CD14-positive monocyte (primary cell): ENCODE measurements around the gene CELF4. TPM values are rescaled to one million over a fixed set of nuclear protein-coding genes. Genes with fewer than 3 reads are reported as not detected.

ENCODE experiments used
- DNase-seq, 3 donors: peaks; one replicate each; pipeline ENCODE4 v3.0.0-alpha.2; 2011 to 2022
- H2AFZ ChIP-seq: 2 replicates; pipeline ENCODE4 v1.6.0; 2012; ENCODE audit warnings: mild to moderate bottlenecking, low read depth, low read length, inconsistent platforms; ENCODE audit not compliant: insufficient read depth, poor library complexity, severe bottlenecking
- H3K27ac ChIP-seq, 2 donors: 1 replicate in 1 of 2; 2 replicates in 1 of 2; pipeline ENCODE4 v1.5.1; 2012 to 2013; ENCODE audit warnings: low read length in 2 of 2, control low read depth in 1 of 2, inconsistent platforms in 1 of 2, low read depth in 1 of 2, mild to moderate bottlenecking in 1 of 2
- H3K27me3 ChIP-seq, 2 donors: one replicate each; pipeline versions ENCODE4 v1.6.0 to v1.6.1; 2011 to 2013; ENCODE audit warnings: low read length in 2 of 2; ENCODE audit not compliant: control insufficient read depth in 2 of 2, insufficient read depth in 2 of 2
- H3K36me3 ChIP-seq, 2 donors: replicated peaks in 1 of 2; 1 replicate in 1 of 2; 2 replicates in 1 of 2; pipeline versions ENCODE4 v1.5.1 to v1.6.1; 2012 to 2013; ENCODE audit warnings: low read length in 2 of 2, control low read depth in 1 of 2, inconsistent platforms in 1 of 2, mild to moderate bottlenecking in 1 of 2; ENCODE audit not compliant: insufficient read depth in 2 of 2, control insufficient read depth in 1 of 2
- H3K4me1 ChIP-seq, 2 donors: 1 replicate in 1 of 2; 2 replicates in 1 of 2; pipeline versions ENCODE4 v1.5.1 to v1.6.1; 2012 to 2013; ENCODE audit warnings: low read length in 2 of 2, control low read depth in 1 of 2, inconsistent platforms in 1 of 2, mild to moderate bottlenecking in 1 of 2, moderate library complexity in 1 of 2; ENCODE audit not compliant: insufficient read depth in 2 of 2, control insufficient read depth in 1 of 2
- H3K4me2 ChIP-seq: replicated peaks from 2 replicates; pipeline ENCODE3; 2012; ENCODE audit warnings: low read length, moderate library complexity, mild to moderate bottlenecking; ENCODE audit not compliant: poor library complexity, severe bottlenecking; ENCODE audit errors: extremely low read depth
- H3K4me3 ChIP-seq, 3 experiments: fragments of 200-600 bp in 1 of 3; sonication (generic) in 1 of 3; replicated peaks in 1 of 3; 1 replicate in 2 of 3; 2 replicates in 1 of 3; pipeline ENCODE4 v1.5.1; 2011 to 2013; ENCODE audit warnings: low read length in 3 of 3, mild to moderate bottlenecking in 3 of 3, control low read depth in 2 of 3, low read depth in 2 of 3, inconsistent platforms in 1 of 3, moderate library complexity in 1 of 3
- H3K79me2 ChIP-seq: 2 replicates; pipeline ENCODE4 v1.6.0; 2012; ENCODE audit warnings: mild to moderate bottlenecking, control low read depth, inconsistent platforms, low read length, moderate library complexity; ENCODE audit not compliant: insufficient read depth
- H3K9ac ChIP-seq: 2 replicates; pipeline ENCODE4 v1.6.0; 2017; ENCODE audit warnings: low read length, mild to moderate bottlenecking; ENCODE audit not compliant: insufficient read depth, poor library complexity, severe bottlenecking
- H3K9me3 ChIP-seq, 2 donors: replicated peaks in 1 of 2; 1 replicate in 1 of 2; 2 replicates in 1 of 2; pipeline versions ENCODE4 v1.5.1 to v1.6.1; 2012 to 2013; ENCODE audit warnings: low read length in 2 of 2, control low read depth in 1 of 2; ENCODE audit not compliant: control insufficient read depth in 1 of 2, insufficient read depth in 1 of 2
- H4K20me1 ChIP-seq: 2 replicates; pipeline ENCODE4 v1.6.0; 2012; ENCODE audit warnings: mild to moderate bottlenecking, low read length, control low read depth, moderate library complexity; ENCODE audit not compliant: insufficient read depth
- H3K27ac Mint-ChIP-seq, 7 donors: one replicate each; pipeline ENCODE4 v1.8.0; 2020; ENCODE audit warnings: mild to moderate bottlenecking in 7 of 7, mixed read lengths in 7 of 7, moderate library complexity in 6 of 7, inconsistent platforms in 2 of 7
- H3K27me3 Mint-ChIP-seq, 3 donors: one replicate each; pipeline ENCODE4 v1.8.0; 2021 to 2022; ENCODE audit warnings: low read depth in 3 of 3, mild to moderate bottlenecking in 3 of 3, mixed read lengths in 3 of 3, moderate library complexity in 3 of 3, inconsistent platforms in 1 of 3
- H3K36me3 Mint-ChIP-seq, 2 donors: one replicate each; pipeline ENCODE4 v1.8.0; 2020; ENCODE audit warnings: mixed read lengths in 2 of 2, inconsistent platforms in 1 of 2, mild to moderate bottlenecking in 1 of 2
- H3K4me1 Mint-ChIP-seq: one replicate; pipeline ENCODE4 v1.8.0; 2020; ENCODE audit warnings: mild to moderate bottlenecking, mixed read lengths
- H3K4me3 Mint-ChIP-seq, 2 donors: one replicate each; pipeline ENCODE4 v1.8.0; 2020; ENCODE audit warnings: mild to moderate bottlenecking in 2 of 2, mixed read lengths in 2 of 2, moderate library complexity in 1 of 2
- H3K9me3 Mint-ChIP-seq, 7 donors: one replicate each; pipeline ENCODE4 v1.8.0; 2020 to 2022; ENCODE audit warnings: mixed read lengths in 7 of 7, mild to moderate bottlenecking in 6 of 7, moderate library complexity in 6 of 7, inconsistent platforms in 2 of 7
- WGBS: methylation state at CpG from one replicate; pipeline ENCODE4 v1.1.5; 2013; ENCODE audit warnings: missing lambda C conversion rate; ENCODE audit not compliant: insufficient coverage; 5-methylcytosine and 5-hydroxymethylcytosine counted together
- intact Hi-C, 2 donors: fragments of 100-400 bp; cut with micrococcal nuclease; formaldehyde crosslinking; loops; one replicate each; pipeline versions ENCODE4 v1.15.0 to v1.15.1; 2023
- polyA plus RNA-seq, 3 donors: library from polyadenylated mRNA; depleted of rRNA in 1 of 3; unstranded in 2 of 3; stranded (reverse) in 1 of 3; fragments of 300-500 nt in 2 of 3; fragments of >200 nt in 1 of 3; fragmentation: Illumina TruSeq in 2 of 3; gene quantifications; 1 replicate in 2 of 3; 2 replicates in 1 of 3; pipeline ENCODE4 v1.2.3, GENCODE V29; 2012 to 2021
- TF ChIP-seq, protein P1 (sequence below): fragments of 200-600 bp; IDR thresholded peaks from one replicate; pipeline ENCODE4 v1.8.0; 2022; ENCODE audit warnings: antibody characterized with exemption, mild to moderate bottlenecking

Gene CELF4
- polyA plus RNA-seq, 3 donors = not detected

DNA sequence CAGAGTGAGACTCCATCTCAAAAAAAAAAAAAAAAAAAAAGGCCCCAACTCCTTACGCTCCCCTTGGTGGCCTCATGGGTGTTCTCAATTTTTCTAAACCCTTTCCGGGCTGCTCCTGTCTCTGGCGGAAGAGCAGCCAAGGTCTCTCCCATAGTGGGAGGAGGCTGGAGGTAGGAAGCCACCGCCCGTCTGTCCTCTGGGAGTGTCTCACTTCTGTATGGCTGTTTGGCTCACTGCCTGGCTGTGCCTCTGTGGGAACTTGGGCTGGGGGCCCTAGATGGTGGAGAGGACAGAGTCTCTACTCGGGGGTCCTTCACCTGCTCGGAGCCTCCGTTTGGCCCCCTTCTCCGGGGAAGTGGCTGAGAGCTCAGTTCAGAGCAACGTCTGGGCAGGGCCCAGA, 245.3 kb downstream of the CELF4 start:
- no peak for DNase-seq
- peaks cover 0 to 3% (median 0%) of the 10 kb centered on the region in 7 donors for H3K9me3 Mint-ChIP-seq
- no peak overlapping the region for H2AFZ ChIP-seq
- H3K4me1 ChIP-seq = no peaks in the 10 kb centered on the region
- no peak overlapping the region for H3K4me3 Mint-ChIP-seq
- H3K9me3 ChIP-seq = no peaks in the 10 kb centered on the region
- no peaks in the 10 kb centered on the region for H3K36me3 Mint-ChIP-seq
- no peaks in the 10 kb centered on the region for H3K79me2 ChIP-seq
- TF ChIP-seq, protein P1, sequence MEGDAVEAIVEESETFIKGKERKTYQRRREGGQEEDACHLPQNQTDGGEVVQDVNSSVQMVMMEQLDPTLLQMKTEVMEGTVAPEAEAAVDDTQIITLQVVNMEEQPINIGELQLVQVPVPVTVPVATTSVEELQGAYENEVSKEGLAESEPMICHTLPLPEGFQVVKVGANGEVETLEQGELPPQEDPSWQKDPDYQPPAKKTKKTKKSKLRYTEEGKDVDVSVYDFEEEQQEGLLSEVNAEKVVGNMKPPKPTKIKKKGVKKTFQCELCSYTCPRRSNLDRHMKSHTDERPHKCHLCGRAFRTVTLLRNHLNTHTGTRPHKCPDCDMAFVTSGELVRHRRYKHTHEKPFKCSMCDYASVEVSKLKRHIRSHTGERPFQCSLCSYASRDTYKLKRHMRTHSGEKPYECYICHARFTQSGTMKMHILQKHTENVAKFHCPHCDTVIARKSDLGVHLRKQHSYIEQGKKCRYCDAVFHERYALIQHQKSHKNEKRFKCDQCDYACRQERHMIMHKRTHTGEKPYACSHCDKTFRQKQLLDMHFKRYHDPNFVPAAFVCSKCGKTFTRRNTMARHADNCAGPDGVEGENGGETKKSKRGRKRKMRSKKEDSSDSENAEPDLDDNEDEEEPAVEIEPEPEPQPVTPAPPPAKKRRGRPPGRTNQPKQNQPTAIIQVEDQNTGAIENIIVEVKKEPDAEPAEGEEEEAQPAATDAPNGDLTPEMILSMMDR = no peak
- H3K4me2 ChIP-seq = no peak overlapping the region
- no peaks in the 10 kb centered on the region for H3K36me3 ChIP-seq
- no peak overlapping the region for H3K27ac Mint-ChIP-seq
- H3K27me3 ChIP-seq = no peaks in the 10 kb centered on the region
- H3K4me3 ChIP-seq = no peak overlapping the region
- intact Hi-C loops = no loop called here
- H3K4me1 Mint-ChIP-seq = no peaks in the 10 kb centered on the region
- 84% methylated on average over 7 of the region's 10 CpGs for WGBS
- no peak overlapping the region for H3K9ac ChIP-seq
- peaks cover 5 to 6% (median 5%) of the 10 kb centered on the region in 3 donors for H3K27me3 Mint-ChIP-seq
- no peaks in the 10 kb centered on the region for H4K20me1 ChIP-seq
- H3K27ac ChIP-seq = no peak overlapping the region

DNA sequence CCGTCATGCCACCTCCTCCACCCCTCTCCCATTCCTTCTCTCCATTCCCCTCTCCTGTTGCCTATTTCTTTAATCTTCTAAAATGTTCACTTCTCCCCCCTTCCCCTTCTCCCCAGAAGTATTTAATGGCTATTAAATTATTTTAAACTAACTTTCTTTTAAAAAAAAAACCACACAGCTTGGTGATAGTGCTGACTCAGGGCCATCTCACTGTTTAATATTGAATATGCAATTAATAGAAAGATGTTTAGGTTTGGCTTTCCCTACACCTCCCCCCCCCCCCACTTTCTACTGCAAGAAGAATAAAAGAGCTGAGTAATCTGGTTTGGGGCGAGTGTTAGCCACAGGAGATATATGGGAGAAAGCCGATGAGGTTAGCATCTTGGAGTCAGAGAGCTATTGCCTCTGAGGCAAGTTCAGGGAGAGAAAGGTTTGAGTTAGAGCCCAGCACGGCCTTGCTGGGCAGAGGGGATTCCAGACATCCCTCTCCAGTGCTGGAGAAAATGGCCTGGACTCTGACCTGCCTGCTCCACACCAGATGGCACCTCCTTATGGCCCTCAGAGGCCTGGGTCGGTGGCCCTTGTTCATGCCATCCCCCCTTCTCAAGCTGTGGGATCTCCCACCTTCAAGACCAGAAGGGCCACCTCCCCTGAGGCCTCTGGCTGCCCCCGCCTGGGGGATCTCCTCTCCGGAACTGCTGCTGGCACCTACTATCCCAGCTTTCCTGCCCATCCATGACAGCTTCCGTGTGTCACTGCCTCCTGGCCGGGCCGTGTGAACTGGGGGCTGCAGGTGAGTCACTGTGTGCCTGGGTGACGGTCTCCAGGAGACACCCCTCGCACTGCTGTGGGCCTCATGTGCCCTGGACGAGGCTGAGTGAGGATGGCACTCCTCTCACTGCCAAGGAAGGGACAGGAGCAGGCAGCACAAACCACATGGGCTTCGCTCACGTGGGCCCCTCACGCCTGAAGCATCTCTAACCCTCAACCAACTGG, 246.9 kb downstream of the CELF4 start:
- H3K4me1 Mint-ChIP-seq = no peaks in the 10 kb centered on the region

More for the DNA sequence above, 246.9 kb downstream of the CELF4 start:
- Histone ChIP-seq H3K4me1 (no peaks in the 10 kb centered on the region), H3K79me2 (no peaks in the 10 kb centered on the region), H3K36me3 (no peaks in the 10 kb centered on the region), H3K4me3 (no peak overlapping the region), H3K27ac (no peak overlapping the region), H2AFZ (no peak overlapping the region), H3K9ac (no peak overlapping the region), H3K9me3 (no peaks in the 10 kb centered on the region), H4K20me1 (no peaks in the 10 kb centered on the region), H3K4me2 (no peak overlapping the region), H3K27me3 (no peaks in the 10 kb centered on the region)
- Mint-ChIP-seq H3K4me3 (no peak overlapping the region), H3K9me3 (peaks cover 0 to 3% (median 0%) of the 10 kb centered on the region in 7 donors), H3K27me3 (peaks cover 5 to 6% (median 5%) of the 10 kb centered on the region in 3 donors), H3K36me3 (no peaks in the 10 kb centered on the region), H3K27ac (peak overlapping the region in 1 of 7 donors; percentile 58)
- WGBS = 80% methylated on average over 11 of the region's 16 CpGs
- TF ChIP-seq, protein P1 = no peak
- intact Hi-C loops = no loop called here
- DNase-seq = no peak
